GM23248 (cell line): ENCODE data around the gene HAND1.

Experiments used
- EZH2 ChIP-seq: fragments of 200-600 bp; sonication (generic); IDR thresholded peaks from 2 replicates; pipeline ENCODE4 v1.6.1; 2018; ENCODE audit warnings: antibody characterized with exemption, mild to moderate bottlenecking; ENCODE audit not compliant: insufficient read depth, poor library complexity, severe bottlenecking
- EZH2phosphoT487 ChIP-seq: fragments of 200-600 bp; sonication (generic); IDR thresholded peaks from 2 replicates; pipeline ENCODE4 v1.6.1; 2018; ENCODE audit warnings: antibody characterized with exemption, moderate library complexity, mild to moderate bottlenecking, low read depth; ENCODE audit not compliant: insufficient read depth

- TF ChIP-seq EZH2phosphoT487 (no peak), EZH2 (no peak)
Measured at GRCh38 chr5:154493274-154493673, 15.2 kb upstream of the HAND1 start.
